Kidney epithelial cell (primary cell): ENCODE results near the gene MYL11. TPM values are rescaled to one million over a fixed set of nuclear protein-coding genes. Genes with fewer than 3 reads are reported as not detected.

ENCODE experiments used
- DNase-seq: peaks from one replicate; pipeline ENCODE4 v3.0.0-alpha.2; 2010; ENCODE audit warnings: low read depth
- H3K27me3 ChIP-seq: 2 replicates; pipeline ENCODE4 v1.6.0; 2011; ENCODE audit warnings: low read length; ENCODE audit not compliant: control insufficient read depth, insufficient read depth
- H3K36me3 ChIP-seq: 2 replicates; pipeline ENCODE4 v1.5.1; 2011; ENCODE audit warnings: low read length; ENCODE audit not compliant: control insufficient read depth, insufficient read depth
- H3K4me3 ChIP-seq: 2 replicates; pipeline ENCODE4 v1.5.1; 2011; ENCODE audit warnings: low read depth, mild to moderate bottlenecking, control low read depth, low read length
- CTCF ChIP-seq: IDR thresholded peaks from 2 replicates; pipeline ENCODE4 v1.5.1; 2011; ENCODE audit warnings: mild to moderate bottlenecking, moderate library complexity, low read length, control low read depth, inconsistent platforms; ENCODE audit not compliant: insufficient read depth, poor library complexity, severe bottlenecking
- total RNA-seq: library from RNA; depleted of rRNA; stranded (reverse); fragments of >200 nt; gene quantifications from 2 replicates; pipeline ENCODE4 v1.2.3, GENCODE V29; 2015

MYL11 gene
- total RNA-seq, 1 donor from 2014 or later: not detected

- no peak for TF ChIP-seq CTCF
- DNase-seq: no peak
Measured at GRCh38 chr16:30357715-30358576, 16.7 kb upstream of the MYL11 start.

DNA sequence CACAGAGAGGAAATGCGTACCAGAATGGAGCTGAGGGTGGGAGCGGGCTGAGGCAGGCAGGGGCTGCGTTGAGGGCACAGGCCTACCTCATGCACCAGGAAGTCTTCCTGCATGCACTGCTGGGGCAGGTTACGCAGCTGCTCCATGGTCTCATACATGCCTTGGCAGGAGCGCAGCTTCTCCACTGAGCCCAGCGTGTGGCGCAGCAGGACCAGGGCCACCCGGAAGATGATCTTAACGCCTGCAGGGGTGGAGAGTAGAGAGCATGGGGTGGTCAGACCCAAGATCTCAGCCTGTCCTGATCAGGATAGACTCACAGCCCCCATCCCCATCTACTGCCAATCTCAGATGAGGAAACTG, 16.0 kb upstream of the MYL11 start:
- Histone ChIP-seq H3K36me3 (peaks cover 4% of the 10 kb centered on the region), H3K4me3 (no peak overlapping the region), H3K27me3 (no peaks in the 10 kb centered on the region)
- no peak for TF ChIP-seq CTCF
- no peak for DNase-seq

More at GRCh38 chr16:30357715-30358576, 16.7 kb upstream of the MYL11 start:
- H3K36me3 ChIP-seq: peaks cover 4% of the 10 kb centered on the region
- H3K4me3 ChIP-seq: no peak overlapping the region
- H3K27me3 ChIP-seq: no peaks in the 10 kb centered on the region

DNA sequence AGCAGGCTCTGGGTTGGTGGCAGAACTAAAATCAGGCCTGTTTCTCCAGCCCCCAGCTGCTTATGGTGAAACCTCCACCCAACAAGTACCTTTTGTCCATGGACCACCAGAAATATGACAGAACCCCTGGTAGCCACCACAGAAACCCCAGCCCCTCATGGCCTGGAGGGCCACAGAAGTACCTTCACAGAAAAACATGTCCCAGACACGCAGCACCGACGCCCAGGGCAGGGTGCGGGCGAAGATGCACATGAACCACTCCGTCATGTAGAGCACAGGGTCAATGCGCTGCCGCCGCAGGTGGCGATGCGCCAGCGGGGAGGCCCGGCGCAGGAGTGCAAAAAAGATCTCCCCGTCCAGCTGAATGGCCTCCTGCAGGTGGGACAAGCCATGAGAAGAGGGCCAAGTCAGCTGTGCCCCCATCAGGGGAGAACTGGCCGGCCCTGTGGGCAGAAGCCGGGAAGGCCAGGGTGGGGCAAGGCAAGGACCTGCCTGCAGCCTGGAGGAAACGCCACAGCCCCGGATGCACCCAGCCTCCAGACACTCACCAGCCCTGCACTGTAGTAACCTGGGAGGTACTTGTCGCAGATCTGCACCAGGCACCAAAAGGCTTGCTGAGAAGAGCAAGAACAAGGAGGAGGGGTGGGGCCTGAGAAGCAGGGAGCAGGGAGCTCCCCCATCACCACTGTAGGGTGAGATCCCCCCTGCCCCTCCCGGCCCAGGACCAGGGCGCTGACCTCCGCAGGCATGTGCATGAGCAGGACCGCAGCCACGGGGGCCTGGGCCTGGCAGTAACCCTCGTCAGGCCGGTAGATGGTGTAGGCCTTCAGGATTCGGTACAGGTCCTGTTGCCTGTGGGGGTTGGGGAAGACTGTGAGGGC, 15.4 kb upstream of the MYL11 start:
- Histone ChIP-seq H3K4me3 (no peak overlapping the region), H3K27me3 (no peaks in the 10 kb centered on the region), H3K36me3 (peaks cover 4% of the 10 kb centered on the region)
- TF ChIP-seq CTCF: no peak
- no peak for DNase-seq

- Histone ChIP-seq H3K36me3 (peaks cover 4% of the 10 kb centered on the region), H3K27me3 (no peaks in the 10 kb centered on the region), H3K4me3 (no peak overlapping the region)
- DNase-seq: no peak
- no peak for TF ChIP-seq CTCF
Measured at GRCh38 chr16:30359871-30360170, 14.8 kb upstream of the MYL11 start.

- Histone ChIP-seq H3K27me3 (no peaks in the 10 kb centered on the region), H3K4me3 (no peak overlapping the region), H3K36me3 (peaks cover 5% of the 10 kb centered on the region)
- no peak for DNase-seq
- no peak for TF ChIP-seq CTCF
Measured at GRCh38 chr16:30361180-30361579, 13.4 kb upstream of the MYL11 start.

DNA sequence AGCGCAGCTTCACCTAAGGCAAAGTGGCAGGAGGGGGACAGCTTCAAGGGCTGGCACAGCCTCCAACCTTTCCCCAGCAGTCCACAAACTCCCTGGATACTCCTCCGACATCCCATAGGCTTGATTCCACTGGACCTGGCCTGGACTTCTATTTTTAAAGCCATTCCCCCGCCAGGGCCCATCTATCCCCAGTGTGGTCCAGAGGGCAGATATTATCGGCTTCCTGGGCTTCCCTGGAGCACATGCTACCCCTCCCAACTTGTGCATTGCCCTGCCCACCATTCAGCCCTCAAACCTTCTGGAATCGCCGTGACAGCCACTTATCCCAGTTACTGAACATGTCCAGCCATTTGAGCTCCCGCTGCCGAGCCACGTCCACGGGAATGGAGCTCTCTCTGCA, 9.4 kb upstream of the MYL11 start:
- no peak for TF ChIP-seq CTCF
- no peak overlapping the region for H3K4me3 ChIP-seq
- no peak for DNase-seq
- H3K27me3 ChIP-seq: no peaks in the 10 kb centered on the region
- peaks cover 1% of the 10 kb centered on the region for H3K36me3 ChIP-seq
